H1 (cell line): Measurements from ENCODE around the gene WHAMM. TPM values are rescaled to one million over a fixed set of nuclear protein-coding genes. Genes with fewer than 3 reads are reported as not detected.

Experiments
- ASH2L ChIP-seq: fragments of 200-600, 300-600 bp; sonication (generic); IDR thresholded peaks from one replicate; pipeline ENCODE4 v1.7.1; 2017; ENCODE audit warnings: low read length
- BCL11A ChIP-seq, 2 experiments: IDR thresholded peaks; one replicate each; pipeline ENCODE4 v1.6.1; 2011; ENCODE audit warnings: low read depth in 2 of 2, low read length in 2 of 2, mild to moderate bottlenecking in 2 of 2
- E2F6 ChIP-seq: IDR thresholded peaks from 2 replicates; pipeline ENCODE4 v1.6.1; 2012; ENCODE audit warnings: inconsistent platforms
- EZH2 ChIP-seq: fragments of 200-600 bp; sonication (generic); IDR thresholded peaks from 2 replicates; pipeline ENCODE4 v1.7.1; 2012; ENCODE audit warnings: low read depth, mild to moderate bottlenecking, moderate library complexity, low read length, inconsistent platforms; ENCODE audit not compliant: severe bottlenecking
- JUN ChIP-seq: IDR thresholded peaks from 2 replicates; pipeline ENCODE4 v1.6.1; 2011; ENCODE audit warnings: low read depth, mild to moderate bottlenecking, improper control_type of control experiment, low read length
- KDM1A ChIP-seq: fragments of 200-600, 300-600 bp; sonication (generic); IDR thresholded peaks from 2 replicates; pipeline ENCODE4 v1.7.1; 2016; ENCODE audit warnings: mild to moderate bottlenecking, low read length, borderline replicate concordance
- KDM5A ChIP-seq: fragments of 200-600 bp; IDR thresholded peaks from 2 replicates; pipeline ENCODE4 v1.7.1; 2012; ENCODE audit warnings: mild to moderate bottlenecking, low read length, inconsistent platforms, mixed read lengths
- YY1 ChIP-seq: IDR thresholded peaks from 2 replicates; pipeline ENCODE4 v1.6.1; 2011; ENCODE audit warnings: low read depth, mild to moderate bottlenecking, low read length
- polyA plus RNA-seq, 7 experiments: library from polyadenylated mRNA; depleted of rRNA in 3 of 7; stranded (reverse) in 5 of 7; unstranded in 2 of 7; fragments of >200 nt in 5 of 7; fragments of 200-250 nt in 2 of 7; gene quantifications; 1 replicate in 5 of 7; 2 replicates in 1 of 7; 4 replicates in 1 of 7; pipeline versions ENCODE4 v1.2.1 to v1.2.3, GENCODE V29; 2011 to 2013; ENCODE audit warnings: missing spikeins in 2 of 7, mixed read lengths in 2 of 7
- total RNA-seq: library from RNA; stranded (reverse); fragmentation: NEBNext Ultra II Directional; extraction: Animal tissue kit (Norgen Biotek cat#: 25700); gene quantifications from 2 replicates; pipeline ENCODE4 v1.2.1, GENCODE V29; 2021
- TF ChIP-seq, protein P1 (sequence below): fragments of 300-600 bp; sonication (generic); IDR thresholded peaks from 2 replicates; pipeline ENCODE4 v1.7.1; 2012; ENCODE audit warnings: low read length, moderate library complexity, mild to moderate bottlenecking, inconsistent platforms; ENCODE audit not compliant: insufficient replicate concordance

The WHAMM gene
- total and polyA plus RNA-seq, 2 of the 8 experiments (the other 6 are each of a cell fraction or from before 2014, with no cell fraction given): 1.1 to 3.3 TPM

DNA sequence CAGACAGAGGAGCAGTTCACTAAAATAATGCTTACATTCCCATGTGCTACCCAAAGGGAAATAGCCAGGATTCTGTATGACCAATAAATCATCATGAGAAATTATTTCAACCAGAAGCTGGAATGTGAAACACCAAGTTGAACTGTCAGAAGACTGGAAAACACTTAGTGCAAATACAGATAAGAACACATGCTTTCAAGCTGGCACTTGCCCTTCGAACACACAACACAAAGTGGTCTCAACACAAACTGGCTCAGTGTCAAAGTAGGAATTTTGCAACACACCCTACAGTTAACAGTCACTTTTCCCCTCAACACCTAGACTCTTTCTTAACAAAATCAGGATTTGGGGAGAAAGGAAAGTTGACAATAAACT lies 4.9 kb upstream of the WHAMM start (continued):
- no peak for TF ChIP-seq ASH2L
- TF ChIP-seq, protein P1, sequence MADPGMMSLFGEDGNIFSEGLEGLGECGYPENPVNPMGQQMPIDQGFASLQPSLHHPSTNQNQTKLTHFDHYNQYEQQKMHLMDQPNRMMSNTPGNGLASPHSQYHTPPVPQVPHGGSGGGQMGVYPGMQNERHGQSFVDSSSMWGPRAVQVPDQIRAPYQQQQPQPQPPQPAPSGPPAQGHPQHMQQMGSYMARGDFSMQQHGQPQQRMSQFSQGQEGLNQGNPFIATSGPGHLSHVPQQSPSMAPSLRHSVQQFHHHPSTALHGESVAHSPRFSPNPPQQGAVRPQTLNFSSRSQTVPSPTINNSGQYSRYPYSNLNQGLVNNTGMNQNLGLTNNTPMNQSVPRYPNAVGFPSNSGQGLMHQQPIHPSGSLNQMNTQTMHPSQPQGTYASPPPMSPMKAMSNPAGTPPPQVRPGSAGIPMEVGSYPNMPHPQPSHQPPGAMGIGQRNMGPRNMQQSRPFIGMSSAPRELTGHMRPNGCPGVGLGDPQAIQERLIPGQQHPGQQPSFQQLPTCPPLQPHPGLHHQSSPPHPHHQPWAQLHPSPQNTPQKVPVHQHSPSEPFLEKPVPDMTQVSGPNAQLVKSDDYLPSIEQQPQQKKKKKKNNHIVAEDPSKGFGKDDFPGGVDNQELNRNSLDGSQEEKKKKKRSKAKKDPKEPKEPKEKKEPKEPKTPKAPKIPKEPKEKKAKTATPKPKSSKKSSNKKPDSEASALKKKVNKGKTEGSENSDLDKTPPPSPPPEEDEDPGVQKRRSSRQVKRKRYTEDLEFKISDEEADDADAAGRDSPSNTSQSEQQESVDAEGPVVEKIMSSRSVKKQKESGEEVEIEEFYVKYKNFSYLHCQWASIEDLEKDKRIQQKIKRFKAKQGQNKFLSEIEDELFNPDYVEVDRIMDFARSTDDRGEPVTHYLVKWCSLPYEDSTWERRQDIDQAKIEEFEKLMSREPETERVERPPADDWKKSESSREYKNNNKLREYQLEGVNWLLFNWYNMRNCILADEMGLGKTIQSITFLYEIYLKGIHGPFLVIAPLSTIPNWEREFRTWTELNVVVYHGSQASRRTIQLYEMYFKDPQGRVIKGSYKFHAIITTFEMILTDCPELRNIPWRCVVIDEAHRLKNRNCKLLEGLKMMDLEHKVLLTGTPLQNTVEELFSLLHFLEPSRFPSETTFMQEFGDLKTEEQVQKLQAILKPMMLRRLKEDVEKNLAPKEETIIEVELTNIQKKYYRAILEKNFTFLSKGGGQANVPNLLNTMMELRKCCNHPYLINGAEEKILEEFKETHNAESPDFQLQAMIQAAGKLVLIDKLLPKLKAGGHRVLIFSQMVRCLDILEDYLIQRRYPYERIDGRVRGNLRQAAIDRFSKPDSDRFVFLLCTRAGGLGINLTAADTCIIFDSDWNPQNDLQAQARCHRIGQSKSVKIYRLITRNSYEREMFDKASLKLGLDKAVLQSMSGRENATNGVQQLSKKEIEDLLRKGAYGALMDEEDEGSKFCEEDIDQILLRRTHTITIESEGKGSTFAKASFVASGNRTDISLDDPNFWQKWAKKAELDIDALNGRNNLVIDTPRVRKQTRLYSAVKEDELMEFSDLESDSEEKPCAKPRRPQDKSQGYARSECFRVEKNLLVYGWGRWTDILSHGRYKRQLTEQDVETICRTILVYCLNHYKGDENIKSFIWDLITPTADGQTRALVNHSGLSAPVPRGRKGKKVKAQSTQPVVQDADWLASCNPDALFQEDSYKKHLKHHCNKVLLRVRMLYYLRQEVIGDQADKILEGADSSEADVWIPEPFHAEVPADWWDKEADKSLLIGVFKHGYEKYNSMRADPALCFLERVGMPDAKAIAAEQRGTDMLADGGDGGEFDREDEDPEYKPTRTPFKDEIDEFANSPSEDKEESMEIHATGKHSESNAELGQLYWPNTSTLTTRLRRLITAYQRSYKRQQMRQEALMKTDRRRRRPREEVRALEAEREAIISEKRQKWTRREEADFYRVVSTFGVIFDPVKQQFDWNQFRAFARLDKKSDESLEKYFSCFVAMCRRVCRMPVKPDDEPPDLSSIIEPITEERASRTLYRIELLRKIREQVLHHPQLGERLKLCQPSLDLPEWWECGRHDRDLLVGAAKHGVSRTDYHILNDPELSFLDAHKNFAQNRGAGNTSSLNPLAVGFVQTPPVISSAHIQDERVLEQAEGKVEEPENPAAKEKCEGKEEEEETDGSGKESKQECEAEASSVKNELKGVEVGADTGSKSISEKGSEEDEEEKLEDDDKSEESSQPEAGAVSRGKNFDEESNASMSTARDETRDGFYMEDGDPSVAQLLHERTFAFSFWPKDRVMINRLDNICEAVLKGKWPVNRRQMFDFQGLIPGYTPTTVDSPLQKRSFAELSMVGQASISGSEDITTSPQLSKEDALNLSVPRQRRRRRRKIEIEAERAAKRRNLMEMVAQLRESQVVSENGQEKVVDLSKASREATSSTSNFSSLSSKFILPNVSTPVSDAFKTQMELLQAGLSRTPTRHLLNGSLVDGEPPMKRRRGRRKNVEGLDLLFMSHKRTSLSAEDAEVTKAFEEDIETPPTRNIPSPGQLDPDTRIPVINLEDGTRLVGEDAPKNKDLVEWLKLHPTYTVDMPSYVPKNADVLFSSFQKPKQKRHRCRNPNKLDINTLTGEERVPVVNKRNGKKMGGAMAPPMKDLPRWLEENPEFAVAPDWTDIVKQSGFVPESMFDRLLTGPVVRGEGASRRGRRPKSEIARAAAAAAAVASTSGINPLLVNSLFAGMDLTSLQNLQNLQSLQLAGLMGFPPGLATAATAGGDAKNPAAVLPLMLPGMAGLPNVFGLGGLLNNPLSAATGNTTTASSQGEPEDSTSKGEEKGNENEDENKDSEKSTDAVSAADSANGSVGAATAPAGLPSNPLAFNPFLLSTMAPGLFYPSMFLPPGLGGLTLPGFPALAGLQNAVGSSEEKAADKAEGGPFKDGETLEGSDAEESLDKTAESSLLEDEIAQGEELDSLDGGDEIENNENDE: no peak
- no peak for TF ChIP-seq YY1
- no peak for TF ChIP-seq KDM5A
- no peak for TF ChIP-seq E2F6
- TF ChIP-seq BCL11A (IDR thresholded peaks at IDR 0.05; ENCODE audit: low read depth in 2 of 2, low read length in 2 of 2): no peak
- TF ChIP-seq KDM1A: no peak
- TF ChIP-seq JUN: no peak
- no peak for TF ChIP-seq EZH2
